GM12892 (cell line): ENCODE measurements around the gene NTN3.

ENCODE experiments used
- POLR2A ChIP-seq: IDR thresholded peaks from 2 replicates; pipeline ENCODE4 v1.6.1; 2011; ENCODE audit warnings: low read depth, low read length, control low read depth
- TAF1 ChIP-seq: IDR thresholded peaks from 2 replicates; pipeline ENCODE4 v1.6.1; 2011; ENCODE audit warnings: low read depth, mild to moderate bottlenecking, control low read depth, low read length, borderline replicate concordance

DNA sequence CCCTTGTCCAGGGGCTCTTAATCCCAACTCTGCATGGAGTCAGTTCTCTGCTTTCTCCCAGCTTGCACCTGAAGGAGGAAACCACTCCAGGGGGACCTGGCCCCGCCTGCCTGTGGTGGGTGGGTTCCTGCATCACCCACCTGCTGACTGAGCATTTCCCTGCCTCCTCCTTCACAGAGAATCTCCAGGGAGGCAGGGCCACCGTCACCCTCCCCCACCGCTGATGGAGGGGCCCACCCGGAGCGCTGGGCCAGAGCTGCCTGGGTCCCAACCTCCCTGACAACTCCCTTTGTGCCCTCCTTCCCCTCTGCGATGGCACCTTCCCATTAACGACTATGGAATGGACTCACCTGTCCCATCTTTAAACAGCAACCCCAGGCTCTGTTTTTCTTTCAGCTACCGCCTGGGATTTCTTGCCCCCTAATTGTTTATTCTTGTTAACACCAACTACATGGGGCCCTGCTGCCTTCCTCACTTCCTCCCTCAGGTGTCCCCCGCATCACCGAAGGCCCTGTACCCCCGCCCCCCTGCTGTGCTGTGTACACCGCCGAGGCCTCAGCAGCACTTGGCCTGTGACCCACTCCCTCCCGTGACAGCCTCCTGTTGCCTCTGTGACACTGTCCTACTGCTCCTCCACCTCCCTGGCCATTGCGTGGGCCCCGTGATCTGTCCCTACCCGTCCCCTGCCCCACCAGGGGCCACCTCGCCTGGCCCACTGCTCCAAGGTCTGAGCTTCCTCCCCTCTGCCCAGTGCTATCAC is 12.0 kb upstream of the NTN3 start:
- no peak; the same call in 1 of the 2 replicates for TF ChIP-seq POLR2A
- no peak for TF ChIP-seq TAF1
